HepG2 (cell line): ENCODE measurements around the gene EPHB4. TPM values are rescaled to one million over a fixed set of nuclear protein-coding genes. Genes with fewer than 3 reads are reported as not detected.

ENCODE experiments used
- AKAP8 ChIP-seq: sonication (generic); formaldehyde crosslinking; IDR thresholded peaks from 2 replicates; pipeline ENCODE4 v1.5.1; 2020; ENCODE audit warnings: mild to moderate bottlenecking, missing genetic modification reagents
- ATRX ChIP-seq: sonication (generic); formaldehyde crosslinking; IDR thresholded peaks from 2 replicates; pipeline ENCODE4 v1.4.0; 2020; ENCODE audit warnings: missing genetic modification reagents, borderline replicate concordance
- BCL6 ChIP-seq: IDR thresholded peaks from 2 replicates; pipeline ENCODE4 v1.6.1; 2016; ENCODE audit warnings: missing genetic modification reagents, missing compliant biosample characterization
- CREM ChIP-seq, 2 experiments: sonication (generic) in 1 of 2; formaldehyde crosslinking in 1 of 2; IDR thresholded peaks; 2 replicates each; pipeline versions ENCODE4 v1.4.0 to v1.6.1; 2016 to 2020; ENCODE audit warnings: antibody characterized with exemption in 1 of 2, mild to moderate bottlenecking in 1 of 2, missing genetic modification reagents in 1 of 2
- EEA1 ChIP-seq: sonication (generic); formaldehyde crosslinking; IDR thresholded peaks from 2 replicates; pipeline ENCODE4 v1.5.1; 2020; ENCODE audit warnings: mild to moderate bottlenecking, missing genetic modification reagents, borderline replicate concordance
- KDM6A ChIP-seq: IDR thresholded peaks from 2 replicates; pipeline ENCODE4 v1.6.1; 2016; ENCODE audit warnings: low read depth
- MED1 ChIP-seq: sonication (generic); formaldehyde crosslinking; IDR thresholded peaks from 2 replicates; pipeline ENCODE4 v1.4.0; 2020; ENCODE audit warnings: missing genetic modification reagents
- MXI1 ChIP-seq: IDR thresholded peaks from 3 replicates; pipeline ENCODE4 v1.6.1; 2012; ENCODE audit warnings: low read depth, low read length, inconsistent platforms, borderline replicate concordance
- POLR2A ChIP-seq, 2 experiments: IDR thresholded peaks; 2 replicates each; pipeline ENCODE4 v1.6.1; 2011; ENCODE audit warnings: low read depth in 2 of 2, low read length in 2 of 2, mild to moderate bottlenecking in 1 of 2, moderate library complexity in 1 of 2; ENCODE audit not compliant: insufficient read depth in 1 of 2
- PRPF4 ChIP-seq: fragments of 200-400 bp; formaldehyde crosslinking; IDR thresholded peaks from 2 replicates; pipeline ENCODE4 v1.6.1; 2016; ENCODE audit warnings: low read length, low read depth; ENCODE audit not compliant: poor library complexity, severe bottlenecking
- RXRA ChIP-seq: sonication (generic); formaldehyde crosslinking; IDR thresholded peaks from 2 replicates; pipeline ENCODE4 v1.5.1; 2020; ENCODE audit warnings: missing genetic modification reagents
- SRF ChIP-seq: IDR thresholded peaks from 2 replicates; pipeline ENCODE4 v1.6.1; 2011; ENCODE audit warnings: mild to moderate bottlenecking, low read depth, low read length, moderate library complexity
- YEATS2 ChIP-seq: sonication (generic); formaldehyde crosslinking; IDR thresholded peaks from 2 replicates; pipeline ENCODE4 v1.4.0; 2020; ENCODE audit warnings: missing genetic modification reagents, borderline replicate concordance
- ZFP41 ChIP-seq: sonication (generic); formaldehyde crosslinking; IDR thresholded peaks from 2 replicates; pipeline ENCODE4 v1.4.0; 2020; ENCODE audit warnings: mild to moderate bottlenecking, missing genetic modification reagents, borderline replicate concordance
- ZMYM4 ChIP-seq: sonication (generic); formaldehyde crosslinking; IDR thresholded peaks from 2 replicates; pipeline ENCODE4 v1.8.1; 2023; ENCODE audit warnings: mild to moderate bottlenecking, missing genetic modification reagents
- ZNF33A ChIP-seq: sonication (generic); formaldehyde crosslinking; IDR thresholded peaks from 2 replicates; pipeline ENCODE4 v1.5.1; 2020; ENCODE audit warnings: missing genetic modification reagents, mild to moderate bottlenecking, moderate library complexity, borderline replicate concordance
- ZNF350 ChIP-seq: sonication (generic); formaldehyde crosslinking; IDR thresholded peaks from 2 replicates; pipeline ENCODE4 v1.4.0; 2020; ENCODE audit warnings: mild to moderate bottlenecking, low read depth, missing genetic modification reagents, borderline replicate concordance
- ZNF510 ChIP-seq: sonication (generic); formaldehyde crosslinking; IDR thresholded peaks from 2 replicates; pipeline ENCODE4 v1.4.0; 2020; ENCODE audit warnings: low read depth, mild to moderate bottlenecking, missing genetic modification reagents
- ZNF564 ChIP-seq: sonication (generic); formaldehyde crosslinking; IDR thresholded peaks from 2 replicates; pipeline ENCODE4 v1.8.1; 2023; ENCODE audit warnings: mild to moderate bottlenecking, missing genetic modification reagents
- ZNF607 ChIP-seq: sonication (generic); formaldehyde crosslinking; IDR thresholded peaks from 2 replicates; pipeline ENCODE4 v1.5.1; 2020; ENCODE audit warnings: missing genetic modification reagents, mild to moderate bottlenecking, borderline replicate concordance
- ZNF746 ChIP-seq: sonication (generic); formaldehyde crosslinking; IDR thresholded peaks from 2 replicates; pipeline ENCODE4 v1.8.0; 2022; ENCODE audit warnings: mild to moderate bottlenecking, missing genetic modification reagents
- ZSCAN21 ChIP-seq: sonication (generic); formaldehyde crosslinking; IDR thresholded peaks from 2 replicates; pipeline ENCODE4 v1.8.0; 2022; ENCODE audit warnings: mild to moderate bottlenecking, missing genetic modification reagents, moderate library complexity, borderline replicate concordance
- polyA plus RNA-seq, 8 experiments: library from polyadenylated mRNA; depleted of rRNA in 3 of 8; stranded (reverse) in 7 of 8; unstranded in 1 of 8; fragments of >200 nt; fragmentation: Illumina TruSeq in 4 of 8; extraction: Trizol in 4 of 8; gene quantifications; 2 replicates each; pipeline versions ENCODE4 v1.2.1 to v1.2.3, GENCODE V29; 2011 to 2016; ENCODE audit warnings: low read depth in 4 of 8, missing spikeins in 1 of 8, mixed read lengths in 1 of 8; ENCODE audit not compliant: insufficient read depth in 1 of 8
- total RNA-seq, 5 experiments: library from RNA; depleted of rRNA; stranded (reverse); fragments of >200 nt; fragmentation: Illumina TruSeq; extraction: Trizol; gene quantifications; 2 replicates each; pipeline ENCODE4 v1.2.3, GENCODE V29; 2016; ENCODE audit warnings: low read depth in 1 of 5
- TF ChIP-seq, protein P1 (sequence below): sonication (generic); formaldehyde crosslinking; IDR thresholded peaks from 2 replicates; pipeline ENCODE4 v1.4.0; 2020; ENCODE audit warnings: missing genetic modification reagents, borderline replicate concordance
- TF ChIP-seq, protein P2 (sequence below): IDR thresholded peaks from 2 replicates; pipeline ENCODE4 v1.6.1; 2016; ENCODE audit warnings: missing compliant biosample characterization, missing genetic modification reagents, borderline replicate concordance
- TF ChIP-seq, protein P3 (sequence below): sonication (generic); formaldehyde crosslinking; conservative IDR thresholded peaks from 2 replicates; pipeline ENCODE4 v1.4.0; 2020; ENCODE audit warnings: missing genetic modification reagents

The EPHB4 gene
- total and polyA plus RNA-seq, 2 of the 13 experiments (the other 11 are each of a cell fraction or from before 2014, with no cell fraction given): 61.4 to 69.6 TPM

DNA sequence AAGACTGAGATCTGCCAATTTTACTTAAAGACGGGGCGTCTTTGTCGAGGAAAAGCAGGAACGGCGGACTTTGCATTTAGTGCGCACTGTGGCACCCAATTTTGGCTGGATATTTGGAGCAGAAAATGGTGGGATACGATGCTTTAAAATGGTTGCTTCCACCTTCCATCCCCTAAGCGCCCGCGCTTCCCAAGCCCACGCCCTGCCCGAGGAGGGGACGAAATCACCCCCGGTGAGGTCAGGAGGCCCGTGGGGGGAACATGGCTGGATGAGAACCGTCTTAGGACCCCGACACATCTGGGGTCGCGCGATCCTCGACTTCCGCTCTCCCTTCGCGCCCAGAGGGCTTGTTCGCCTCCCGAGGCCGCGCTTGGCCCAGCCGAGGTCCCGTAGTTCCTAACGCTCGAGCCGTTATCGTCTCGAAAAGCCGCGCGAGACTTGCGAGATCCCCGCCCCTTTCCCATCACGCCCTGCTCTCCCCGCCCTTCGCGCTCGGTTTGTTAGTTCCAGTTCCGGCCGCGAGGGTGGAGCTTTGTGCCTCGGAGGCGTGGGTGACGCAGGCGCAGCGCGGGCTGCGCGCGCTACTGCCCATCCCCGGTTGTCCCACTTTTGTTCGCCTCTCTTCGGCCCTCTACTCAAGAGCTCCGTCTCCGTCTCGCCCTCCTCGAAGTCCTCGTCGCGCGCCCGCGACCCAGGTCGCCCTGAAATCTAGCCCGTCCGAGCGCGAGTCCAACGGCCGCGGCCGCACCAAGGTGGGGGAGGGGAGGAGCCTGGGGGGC, 47.4 kb upstream of the EPHB4 start, which contains the start of gene SRRT (continued):
- TF ChIP-seq MED1: peak; percentile 77
- peak; percentile 84; the same call in 1 of the 2 replicates for TF ChIP-seq ZNF607 (CRISPR knock-in tag)
- TF ChIP-seq ZMYM4 (CRISPR knock-in tag): peak; percentile 98
- peak; percentile 25; the same call in 1 of the 2 replicates for TF ChIP-seq SRF
- no peak for TF ChIP-seq KDM6A (CRISPR knock-in tag)
- TF ChIP-seq, protein P1, sequence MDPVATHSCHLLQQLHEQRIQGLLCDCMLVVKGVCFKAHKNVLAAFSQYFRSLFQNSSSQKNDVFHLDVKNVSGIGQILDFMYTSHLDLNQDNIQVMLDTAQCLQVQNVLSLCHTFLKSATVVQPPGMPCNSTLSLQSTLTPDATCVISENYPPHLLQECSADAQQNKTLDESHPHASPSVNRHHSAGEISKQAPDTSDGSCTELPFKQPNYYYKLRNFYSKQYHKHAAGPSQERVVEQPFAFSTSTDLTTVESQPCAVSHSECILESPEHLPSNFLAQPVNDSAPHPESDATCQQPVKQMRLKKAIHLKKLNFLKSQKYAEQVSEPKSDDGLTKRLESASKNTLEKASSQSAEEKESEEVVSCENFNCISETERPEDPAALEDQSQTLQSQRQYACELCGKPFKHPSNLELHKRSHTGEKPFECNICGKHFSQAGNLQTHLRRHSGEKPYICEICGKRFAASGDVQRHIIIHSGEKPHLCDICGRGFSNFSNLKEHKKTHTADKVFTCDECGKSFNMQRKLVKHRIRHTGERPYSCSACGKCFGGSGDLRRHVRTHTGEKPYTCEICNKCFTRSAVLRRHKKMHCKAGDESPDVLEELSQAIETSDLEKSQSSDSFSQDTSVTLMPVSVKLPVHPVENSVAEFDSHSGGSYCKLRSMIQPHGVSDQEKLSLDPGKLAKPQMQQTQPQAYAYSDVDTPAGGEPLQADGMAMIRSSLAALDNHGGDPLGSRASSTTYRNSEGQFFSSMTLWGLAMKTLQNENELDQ (CRISPR knock-in tag): no peak
- TF ChIP-seq ZFP41 (CRISPR knock-in tag): peak; percentile 15; the same call in 1 of the 2 replicates
- TF ChIP-seq MXI1: peak; percentile 90; the same call in 1 of the 3 replicates
- TF ChIP-seq ZNF746: no peak
- TF ChIP-seq ZNF33A (CRISPR knock-in tag): no peak
- peak; percentile 94; the same call in 1 of the 2 replicates for TF ChIP-seq ZNF510 (CRISPR knock-in tag)
- TF ChIP-seq CREM (IDR thresholded peaks at IDR 0.05): peak; percentile 74
- TF ChIP-seq CREM (CRISPR knock-in tag; IDR thresholded peaks at IDR 0.05): no peak
- TF ChIP-seq BCL6 (CRISPR knock-in tag): no peak; the same call in 1 of the 2 replicates
- no peak for TF ChIP-seq ATRX
- TF ChIP-seq EEA1: peak; percentile 46; the same call in 1 of the 2 replicates
- TF ChIP-seq, protein P2, sequence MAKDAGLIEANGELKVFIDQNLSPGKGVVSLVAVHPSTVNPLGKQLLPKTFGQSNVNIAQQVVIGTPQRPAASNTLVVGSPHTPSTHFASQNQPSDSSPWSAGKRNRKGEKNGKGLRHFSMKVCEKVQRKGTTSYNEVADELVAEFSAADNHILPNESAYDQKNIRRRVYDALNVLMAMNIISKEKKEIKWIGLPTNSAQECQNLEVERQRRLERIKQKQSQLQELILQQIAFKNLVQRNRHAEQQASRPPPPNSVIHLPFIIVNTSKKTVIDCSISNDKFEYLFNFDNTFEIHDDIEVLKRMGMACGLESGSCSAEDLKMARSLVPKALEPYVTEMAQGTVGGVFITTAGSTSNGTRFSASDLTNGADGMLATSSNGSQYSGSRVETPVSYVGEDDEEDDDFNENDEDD (CRISPR knock-in tag): peak; percentile 94
- TF ChIP-seq ZSCAN21 (CRISPR knock-in tag): peak; percentile 66
- TF ChIP-seq ZNF350: peak; percentile 95
- 0 out of 2 replicates have a peak, but pooled peaks have one; percentile 58 for TF ChIP-seq AKAP8
- TF ChIP-seq PRPF4: no peak
- TF ChIP-seq ZNF564 (CRISPR knock-in tag): peak; percentile 96
- TF ChIP-seq, protein P3, sequence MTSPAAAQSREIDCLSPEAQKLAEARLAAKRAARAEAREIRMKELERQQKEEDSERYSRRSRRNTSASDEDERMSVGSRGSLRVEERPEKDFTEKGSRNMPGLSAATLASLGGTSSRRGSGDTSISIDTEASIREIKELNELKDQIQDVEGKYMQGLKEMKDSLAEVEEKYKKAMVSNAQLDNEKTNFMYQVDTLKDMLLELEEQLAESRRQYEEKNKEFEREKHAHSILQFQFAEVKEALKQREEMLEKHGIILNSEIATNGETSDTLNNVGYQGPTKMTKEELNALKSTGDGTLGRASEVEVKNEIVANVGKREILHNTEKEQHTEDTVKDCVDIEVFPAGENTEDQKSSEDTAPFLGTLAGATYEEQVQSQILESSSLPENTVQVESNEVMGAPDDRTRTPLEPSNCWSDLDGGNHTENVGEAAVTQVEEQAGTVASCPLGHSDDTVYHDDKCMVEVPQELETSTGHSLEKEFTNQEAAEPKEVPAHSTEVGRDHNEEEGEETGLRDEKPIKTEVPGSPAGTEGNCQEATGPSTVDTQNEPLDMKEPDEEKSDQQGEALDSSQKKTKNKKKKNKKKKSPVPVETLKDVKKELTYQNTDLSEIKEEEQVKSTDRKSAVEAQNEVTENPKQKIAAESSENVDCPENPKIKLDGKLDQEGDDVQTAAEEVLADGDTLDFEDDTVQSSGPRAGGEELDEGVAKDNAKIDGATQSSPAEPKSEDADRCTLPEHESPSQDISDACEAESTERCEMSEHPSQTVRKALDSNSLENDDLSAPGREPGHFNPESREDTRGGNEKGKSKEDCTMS: no peak
- peak; percentile 91 to 98 for TF ChIP-seq POLR2A (IDR thresholded peaks at IDR 0.05; ENCODE audit: insufficient read depth in 1 of 2, low read depth in 2 of 2, low read length in 2 of 2)
- peak; percentile 100 for TF ChIP-seq YEATS2 (CRISPR knock-in tag)
- no peak for TF ChIP-seq RXRA (CRISPR knock-in tag)
